ENCODE measurements around the gene TAF5L. TPM values are rescaled to one million over a fixed set of nuclear protein-coding genes. Genes with fewer than 3 reads are reported as not detected.

TAF5L gene
- total and polyA plus RNA-seq, 2 of the 8 experiments (the other 6 are each of a cell fraction or from before 2014, with no cell fraction given) = 17.7 to 23.3 TPM

DNA sequence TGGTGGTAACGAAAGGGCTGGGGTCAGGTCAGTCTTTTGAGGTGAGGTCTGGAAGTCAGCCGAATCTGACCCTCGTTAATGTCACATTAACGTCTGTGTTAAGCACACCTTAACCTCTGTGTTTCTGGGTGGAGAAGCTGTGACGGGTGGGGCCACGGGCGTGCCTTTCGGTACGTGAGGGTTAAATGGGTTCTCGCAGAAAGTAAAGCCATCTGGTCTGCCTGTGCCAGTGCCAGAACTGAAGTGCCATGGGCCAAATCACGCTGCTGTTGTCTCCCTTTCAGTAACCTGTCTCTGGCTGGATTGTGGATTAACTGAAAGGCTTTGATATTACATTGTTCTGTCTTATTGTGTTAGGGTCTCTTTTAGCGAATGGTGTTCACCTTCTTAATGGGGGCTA lies 14.5 kb upstream of the TAF5L start:
- no peak overlapping the region for H3K27ac ChIP-seq (ENCODE audit: low read depth, low read length)
- WGBS, 2 experiments (ENCODE audit: extremely low coverage in 1 of 2, insufficient coverage in 1 of 2, insufficient read length in 1 of 2, insufficient replicate concordance in 2 of 2, low coverage in 1 of 2, low lambda C conversion rate in 2 of 2, missing lambda C conversion rate in 1 of 2) = 85% methylated on average over 12 of the region's 12 CpGs; no CpG with 5 or more reads in 1 of the 2 experiments
- DNase-seq (ENCODE audit: low read depth in 1 of 2, low spot score in 2 of 2) (no peak), FAIRE-seq (no peak)
- H3K79me2 ChIP-seq (ENCODE audit: control insufficient read depth in 1 of 2, insufficient read depth in 2 of 2, low read length in 2 of 2) = peaks cover 0 to 64% of the 10 kb centered on the region in 2 experiments; a peak in 2 of 4 replicates
- no peak overlapping the region for H2AK5ac ChIP-seq (ENCODE audit: low read depth, low read length)
- no peak overlapping the region for H3K23ac ChIP-seq (ENCODE audit: insufficient read length)
- ChIA-PET CTCF (ENCODE audit: partially characterized antibody) (no interaction called here), POLR2A (ENCODE audit: partially characterized antibody) (no interaction called here)
- TF ChIP-seq SIRT6 (IDR thresholded peaks at IDR 0.05; ENCODE audit: low read length) (no peak), EZH2 (IDR thresholded peaks at IDR 0.05; ENCODE audit: low read depth, low read length, severe bottlenecking) (no peak), HDAC6 (IDR thresholded peaks at IDR 0.05; ENCODE audit: low read depth, low read length) (no peak)
- no peak overlapping the region for H2AFZ ChIP-seq (ENCODE audit: low read length)
- no peak overlapping the region for H2BK20ac ChIP-seq (ENCODE audit: low read length)
- no peak overlapping the region for H3K14ac ChIP-seq (ENCODE audit: insufficient read length)
- no peak overlapping the region for H3K18ac ChIP-seq (ENCODE audit: extremely low read depth, low read length)
- no peaks in the 10 kb centered on the region for H3K23me2 ChIP-seq (ENCODE audit: low read depth, low read length)
- H3K79me1 ChIP-seq (ENCODE audit: low read depth, low read length) = peaks cover 29% of the 10 kb centered on the region
- no peak overlapping the region for H2BK5ac ChIP-seq (ENCODE audit: low read depth, low read length)
- H3K4me2 ChIP-seq (ENCODE audit: insufficient read depth in 1 of 2, low read depth in 2 of 2, low read length in 2 of 2) = no peak overlapping the region
- H3K4me1 ChIP-seq (replicated peaks in 1 of 4; ENCODE audit: control insufficient read depth in 3 of 4, insufficient read depth in 4 of 4, low read length in 3 of 4) = no peaks in the 10 kb centered on the region
- H2BK15ac ChIP-seq (ENCODE audit: low read length) = no peak overlapping the region
- no peak overlapping the region for H2BK120ac ChIP-seq (replicated peaks; ENCODE audit: low read depth, low read length)
- no peaks in the 10 kb centered on the region for H3K27me3 ChIP-seq (replicated peaks in 1 of 4; ENCODE audit: control insufficient read depth in 3 of 4, extremely low read depth in 1 of 4, insufficient read depth in 3 of 4, low read length in 3 of 4)
- H3K36me3 ChIP-seq (ENCODE audit: control insufficient read depth in 2 of 4, insufficient read depth in 4 of 4, low read length in 3 of 4) = peaks cover 27 to 56% (median 44%) of the 10 kb centered on the region in 4 experiments
- no peak overlapping the region for H4K8ac ChIP-seq (ENCODE audit: extremely low read depth, insufficient read depth, low read length)
- H3K9ac ChIP-seq (replicated peaks in 1 of 4; ENCODE audit: extremely low read depth in 1 of 4, low read depth in 3 of 4, low read length in 3 of 4) = no peak overlapping the region
- H2BK12ac ChIP-seq (ENCODE audit: low read depth, low read length) = no peak overlapping the region
- H3K4ac ChIP-seq (replicated peaks; ENCODE audit: insufficient read length, low read depth, low read length) = no peak overlapping the region
- no peak overlapping the region for H4K91ac ChIP-seq (replicated peaks; ENCODE audit: insufficient read length, low read length)
- H4K20me1 ChIP-seq (replicated peaks in 1 of 2; ENCODE audit: control insufficient read depth in 1 of 2, insufficient read depth in 2 of 2, low read length in 2 of 2) = peaks cover 6 to 31% of the 10 kb centered on the region in 2 experiments
- H3K56ac ChIP-seq (replicated peaks; ENCODE audit: insufficient read length, low read depth, low read length) = no peak overlapping the region
- H3K4me3 ChIP-seq (ENCODE audit: extremely low read depth in 1 of 4, insufficient read depth in 2 of 4, low read depth in 3 of 4, low read length in 4 of 4) = no peak overlapping the region
- no peak overlapping the region for H4K5ac ChIP-seq (ENCODE audit: insufficient read length, low read depth, low read length)
- no peaks in the 10 kb centered on the region for H3K9me3 ChIP-seq (ENCODE audit: insufficient read depth in 2 of 2, low read depth in 1 of 2, low read length in 1 of 2)
